ENCODE measurements around the gene N4BP2L1.
"Not testable (repeated sequence)": the region's sequence is repeated elsewhere in the genome, so short reads cannot be mapped to it uniquely, and the experiment has no call there.

N4BP2L1 gene

DNA sequence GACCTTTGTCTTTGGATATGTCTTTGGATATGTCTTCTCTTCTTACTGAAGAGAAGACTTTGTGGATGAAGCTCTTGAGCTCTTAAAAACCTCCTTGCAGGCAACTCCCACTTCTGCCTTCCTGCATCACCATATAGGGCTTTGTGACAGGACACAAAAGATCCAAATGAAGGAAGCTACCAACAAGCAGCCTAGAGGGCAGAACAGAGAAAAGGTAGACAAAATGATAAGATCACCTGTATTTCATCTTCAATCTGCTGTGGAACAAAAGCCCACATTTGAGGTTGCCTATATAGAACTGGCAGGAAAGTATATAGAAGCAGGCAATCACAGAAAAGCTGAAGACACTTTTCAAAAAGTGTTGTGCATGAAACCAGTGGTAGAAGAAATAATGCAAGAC, 42.5 kb downstream of the N4BP2L1 start:
- no peak for DNase-seq

DNA sequence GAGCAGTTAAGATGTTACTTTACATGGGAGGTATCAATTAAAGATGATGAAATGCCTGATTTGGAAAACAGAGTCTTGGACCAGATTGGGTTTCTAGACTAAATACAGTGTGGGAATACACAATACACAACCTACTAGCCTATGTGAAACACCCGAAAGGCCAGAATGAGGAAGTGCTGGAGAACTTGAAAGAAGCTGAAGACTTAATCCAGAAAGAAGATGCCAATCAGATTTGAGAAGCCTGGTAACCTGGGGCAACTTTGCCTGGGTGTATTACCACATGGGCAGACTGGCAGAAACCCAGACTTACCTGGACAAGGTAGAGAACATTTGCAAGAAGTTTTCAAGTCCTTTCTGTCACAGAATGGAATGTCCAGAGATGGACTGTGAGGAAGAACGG, 43.2 kb downstream of the N4BP2L1 start:
- DNase-seq = no peak

DNA sequence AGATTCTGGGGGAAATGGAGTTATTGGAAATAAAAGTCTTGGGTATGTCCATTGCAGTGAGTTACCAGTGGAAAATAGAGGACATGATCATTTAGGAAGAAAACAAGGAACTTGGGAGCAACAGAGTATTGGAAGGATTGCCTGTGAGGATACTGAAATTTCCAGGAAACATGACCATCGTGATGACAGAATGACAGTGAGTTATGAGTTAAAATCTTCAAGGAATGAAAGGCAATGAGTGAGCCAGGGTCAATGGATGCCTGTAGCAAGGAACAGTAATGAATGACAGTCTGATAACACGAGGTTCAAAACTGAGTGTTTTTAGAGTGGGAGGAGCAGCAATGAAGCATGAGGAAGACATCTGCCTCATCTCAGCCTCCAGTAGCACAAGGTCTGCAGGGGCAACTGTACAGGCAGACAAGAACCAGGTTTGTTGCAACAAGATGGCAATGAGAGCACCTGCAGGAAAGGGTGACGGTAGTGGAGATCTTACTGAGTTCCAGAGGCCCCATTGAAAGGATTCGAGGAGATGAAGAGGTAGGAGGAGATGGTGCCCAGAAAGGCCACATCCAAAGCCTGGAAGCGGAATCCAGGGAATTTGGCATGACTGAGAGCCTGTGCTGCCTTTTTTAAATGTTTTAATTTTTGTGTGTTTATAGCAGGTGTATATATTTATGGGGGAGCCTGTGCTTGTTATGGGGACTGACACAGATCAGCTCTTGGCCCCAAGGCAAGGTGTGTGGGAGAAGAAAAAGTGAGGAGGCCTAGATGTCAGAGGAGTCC, 43.9 kb downstream of the N4BP2L1 start:
- no peak for DNase-seq

DNA sequence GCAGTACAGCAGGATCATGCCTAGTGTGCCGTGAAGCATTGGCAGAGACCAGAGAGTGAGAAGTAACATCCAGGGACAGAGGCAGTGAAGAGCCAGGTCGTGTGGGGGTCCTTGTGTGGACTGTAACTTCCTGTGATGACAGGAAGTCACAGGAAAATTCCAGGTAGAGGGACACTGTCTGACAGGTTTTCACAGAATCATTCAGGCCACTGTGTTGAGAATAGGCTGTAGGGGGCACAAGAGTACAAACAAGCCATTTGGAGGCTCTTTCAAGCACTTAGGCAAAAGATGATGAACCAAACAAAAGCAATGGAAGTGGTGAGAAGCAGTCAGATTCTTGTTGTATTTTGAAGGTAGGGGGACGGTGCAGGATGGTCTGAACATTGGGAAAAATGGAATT, 46.4 kb downstream of the N4BP2L1 start:
- peak; percentile 16 for DNase-seq

DNA sequence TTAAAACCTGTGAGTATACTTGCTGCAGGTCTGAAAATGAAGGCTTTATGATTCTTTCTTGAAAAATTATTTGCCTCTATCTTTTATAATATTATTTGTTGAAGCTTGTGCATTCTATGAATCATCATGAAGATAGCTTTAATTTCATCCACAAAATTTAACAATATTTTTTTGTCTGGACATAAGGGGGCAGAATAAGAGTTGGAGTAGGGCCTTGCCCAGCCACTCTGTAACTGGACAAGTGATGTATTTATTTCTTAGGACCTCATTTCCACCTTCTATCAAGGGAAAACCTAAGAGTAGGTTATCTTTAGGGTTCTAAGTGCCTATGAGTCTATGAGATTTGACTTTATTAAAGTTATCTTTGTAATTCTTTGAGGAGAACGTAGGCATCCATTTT, 49.9 kb downstream of the N4BP2L1 start:
- no peak for DNase-seq

DNA sequence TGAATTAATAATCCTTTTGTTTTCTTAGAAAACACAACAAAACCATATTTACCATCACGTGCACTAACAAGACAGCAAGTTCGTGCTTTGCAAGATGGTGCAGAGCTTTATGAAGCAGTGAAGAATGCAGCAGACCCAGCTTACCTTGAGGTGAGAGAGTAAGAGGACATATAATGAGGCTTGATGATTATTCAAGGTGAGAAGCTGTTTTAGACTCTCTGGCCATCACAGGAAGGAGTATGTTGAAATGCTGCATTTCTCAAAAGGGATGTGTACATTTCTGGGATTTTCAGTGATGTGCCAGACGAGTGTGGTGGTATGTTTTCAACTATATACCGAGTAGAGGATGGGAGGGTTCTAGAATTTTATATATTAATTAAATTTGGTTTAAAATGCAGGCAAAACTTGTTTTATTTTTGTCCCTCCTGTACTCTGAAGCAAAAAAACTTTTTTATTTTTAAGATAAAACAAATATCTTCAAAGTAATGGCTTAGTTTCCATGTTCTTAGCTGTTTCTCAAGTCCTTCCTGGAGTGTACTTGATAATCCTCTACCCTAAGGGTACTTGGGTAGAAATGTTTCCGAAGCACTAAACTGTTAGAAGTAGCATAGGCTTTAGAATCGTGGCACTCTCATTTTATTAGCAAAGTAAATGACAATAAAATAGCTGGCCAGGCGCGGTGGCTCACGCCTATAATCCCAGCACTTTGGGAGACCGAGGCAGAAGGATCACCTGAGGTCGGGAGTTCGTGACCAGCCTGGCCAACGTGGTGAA, 51.1 kb downstream of the N4BP2L1 start:
- DNase-seq = no peak

DNA sequence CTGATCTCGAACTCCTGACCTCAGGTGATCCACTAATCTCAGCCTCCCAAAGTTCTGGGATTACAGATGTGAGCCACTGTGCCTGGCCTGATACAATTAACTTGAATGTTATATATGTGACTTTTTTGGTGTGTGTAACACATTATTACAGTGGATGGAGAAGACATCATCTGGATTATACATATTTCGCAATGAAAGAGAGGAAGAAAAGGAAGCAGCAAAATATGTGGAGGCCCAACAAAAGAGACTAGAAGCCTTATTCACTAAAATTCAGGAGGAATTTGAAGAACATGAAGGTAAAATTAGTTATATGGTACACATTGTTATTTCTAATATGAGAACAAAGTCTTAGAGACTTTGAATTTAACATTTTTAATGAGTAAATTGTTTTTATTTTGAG, 57.1 kb downstream of the N4BP2L1 start:
- DNase-seq = no peak

DNA sequence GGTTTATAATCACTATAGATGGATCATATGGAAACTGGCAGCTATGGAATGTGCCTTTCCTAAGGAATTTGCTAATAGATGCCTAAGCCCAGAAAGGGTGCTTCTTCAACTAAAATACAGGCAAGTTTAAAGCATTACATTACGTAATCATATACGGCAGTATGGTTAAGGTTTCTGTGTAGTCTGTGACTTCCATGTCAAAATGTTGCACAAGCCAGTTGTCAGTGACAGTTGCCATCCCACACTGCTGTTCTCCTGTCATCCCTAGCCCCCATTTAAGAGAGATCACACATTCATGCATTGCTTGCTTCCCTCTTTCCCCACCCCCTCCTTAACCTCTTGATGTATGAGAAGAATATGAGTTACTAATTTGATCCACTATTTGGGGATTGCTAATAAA, 65.4 kb downstream of the N4BP2L1 start:
- DNase-seq = no peak

DNA sequence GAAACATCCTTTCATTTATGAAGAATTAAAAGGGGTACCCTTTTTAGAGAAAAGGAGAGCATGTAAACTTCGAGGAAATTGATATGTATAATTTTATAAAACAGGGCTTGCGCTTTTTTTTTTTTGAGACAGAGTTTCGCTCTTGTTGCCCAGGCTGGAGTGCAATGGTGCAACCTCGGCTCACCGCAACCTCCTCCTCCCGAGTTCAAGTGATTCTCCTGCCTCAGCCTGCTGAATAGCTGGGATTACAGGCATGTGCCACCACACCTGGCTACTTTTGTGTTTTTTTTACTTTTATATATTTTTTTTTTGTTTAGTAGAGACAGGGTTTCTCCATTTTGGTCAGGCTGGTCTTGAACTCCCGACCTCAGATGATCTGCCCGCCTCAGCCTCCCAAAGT, 72.0 kb downstream of the N4BP2L1 start:
- not testable (repeated sequence) for DNase-seq

DNA sequence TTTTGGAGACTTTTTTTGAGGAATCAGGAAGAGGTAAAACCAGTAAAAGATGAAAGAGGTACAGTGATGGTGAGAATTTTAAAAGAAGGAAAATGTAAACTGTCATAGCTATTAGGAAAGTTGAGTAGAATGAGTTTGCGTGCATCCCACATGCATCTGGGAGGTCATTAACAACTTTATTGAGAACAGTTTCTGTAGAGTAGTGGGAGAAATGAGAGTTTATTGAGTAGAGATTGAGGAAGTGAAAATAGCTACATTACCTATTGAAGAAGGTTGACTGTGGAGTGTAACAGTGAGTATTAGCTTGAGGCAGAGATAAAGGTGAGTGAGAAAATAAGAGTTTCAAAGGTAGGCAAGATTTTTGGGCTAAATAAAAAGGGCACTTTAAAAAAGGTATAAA, 73.9 kb downstream of the N4BP2L1 start:
- DNase-seq = no peak

DNA sequence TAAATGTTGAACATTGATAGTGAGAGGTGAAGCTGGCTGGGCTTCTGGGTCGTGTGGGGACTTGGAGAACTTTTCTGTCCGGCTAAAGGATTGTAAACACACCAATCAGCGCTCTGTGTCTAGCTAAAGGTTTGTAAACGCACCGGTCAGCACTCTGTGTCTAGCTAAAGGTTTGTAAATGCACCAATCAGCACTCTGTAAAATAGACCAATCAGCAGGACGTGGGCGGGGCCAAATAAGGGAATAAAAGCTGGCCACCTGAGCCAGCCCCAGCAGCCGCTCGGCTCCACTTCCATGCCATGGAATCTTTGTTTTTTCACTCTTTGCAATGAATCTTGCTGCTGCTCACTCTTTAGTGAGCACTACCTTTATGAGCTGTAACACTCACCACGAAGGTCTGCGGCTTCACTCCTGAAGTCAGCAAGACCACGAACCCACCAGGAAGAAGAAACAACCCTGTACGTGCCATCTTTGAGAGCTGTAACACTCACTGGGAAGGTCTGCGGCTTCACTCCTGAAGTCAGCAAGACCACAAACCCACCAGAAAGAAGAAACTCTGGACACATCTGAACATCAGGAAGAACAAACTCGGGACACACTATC, 77.0 kb downstream of the N4BP2L1 start:
- not testable (repeated sequence) for DNase-seq

All from fibroblast of skin of back (primary cell).